ENCODE measurements around the gene MZB1. TPM values are rescaled to one million over a fixed set of nuclear protein-coding genes. Genes with fewer than 3 reads are reported as not detected.
A peak's percentile ranks its signal among the peaks of the same experiment; 100 is the strongest.

MZB1 gene
- 0.71 TPM for total RNA-seq

DNA sequence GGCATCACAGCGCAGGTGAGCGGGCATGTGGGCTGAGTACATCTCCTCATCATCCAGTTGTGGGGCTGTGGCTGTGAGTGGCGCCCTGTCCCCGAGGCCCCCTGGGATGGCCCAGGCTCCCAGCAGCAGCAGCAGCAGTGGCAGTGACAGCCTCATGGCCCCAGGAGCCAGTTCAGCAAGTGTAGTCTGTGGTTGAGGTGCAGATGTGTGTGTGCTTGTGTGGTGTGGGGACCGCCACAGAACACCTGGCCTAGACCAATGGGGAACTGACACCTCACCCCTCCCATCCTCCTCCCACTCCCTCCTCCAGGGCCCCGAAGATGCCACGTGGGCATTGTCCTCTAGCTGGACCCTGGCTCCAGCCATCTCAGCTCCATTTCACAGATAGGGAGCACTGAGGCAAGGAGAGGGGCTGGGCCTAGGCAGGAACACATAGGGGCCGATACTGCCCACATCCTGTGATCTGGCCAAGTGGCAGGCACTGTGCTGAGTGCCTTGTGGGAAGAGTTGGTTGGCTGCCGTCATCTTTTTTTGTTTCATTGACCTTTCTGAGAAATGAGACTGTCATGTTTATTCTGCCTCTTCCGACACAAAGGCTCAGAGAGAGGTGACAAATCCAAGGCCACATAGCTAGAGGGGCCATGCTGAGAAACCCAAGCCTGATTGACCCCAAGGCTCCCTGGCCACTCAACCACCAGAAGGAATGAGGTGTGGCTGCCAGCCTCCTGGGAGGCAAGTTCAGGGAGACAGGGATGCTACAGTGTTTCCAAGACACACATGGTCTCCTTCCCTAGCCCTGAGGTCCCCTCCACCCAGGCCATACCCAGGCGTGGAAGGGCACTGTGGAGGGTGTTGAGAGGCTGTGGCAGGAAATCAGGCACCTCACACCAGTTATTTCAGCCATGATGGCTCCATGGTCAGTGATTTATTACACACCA lies at the start of gene MZB1:
TSS of gene MZB1 (minus strand) at position 213 of the 938 bp plus-strand sequence. CDS start at position 156, 57 bp downstream.
- intact Hi-C loops (cut with DNase I) = no loop called here
- ATAC-seq = no peak
- DNase-seq (ENCODE audit: low spot score) = no peak

- intact Hi-C loops (cut with DNase I) = no loop called here
- peak; percentile 99 for ATAC-seq
- peak; percentile 96 for DNase-seq (ENCODE audit: low spot score)
These were observed 49.5 kb upstream of the MZB1 start, which contains the start of gene DNAJC18 for GRCh38 chr5:139439013-139439903. TSS of gene DNAJC18 (minus strand) at chr5:139439525. CDS start at chr5:139439445, 80 bp downstream.

- ATAC-seq (no peak), DNase-seq (ENCODE audit: low spot score) (no peak)
- intact Hi-C loops (cut with DNase I) = no loop called here
These were observed 48.9 kb upstream of the MZB1 start for GRCh38 chr5:139438707-139439012.

- DNase-seq (ENCODE audit: low spot score) = no peak
- intact Hi-C loops (cut with DNase I) = no loop called here
- no peak for ATAC-seq
These were observed 46.0 kb upstream of the MZB1 start for GRCh38 chr5:139435676-139436075.

- intact Hi-C loops (cut with DNase I) = no loop called here
- DNase-seq (ENCODE audit: low spot score) (no peak), ATAC-seq (no peak)
These were observed 42.0 kb upstream of the MZB1 start for GRCh38 chr5:139431706-139432105.

DNA sequence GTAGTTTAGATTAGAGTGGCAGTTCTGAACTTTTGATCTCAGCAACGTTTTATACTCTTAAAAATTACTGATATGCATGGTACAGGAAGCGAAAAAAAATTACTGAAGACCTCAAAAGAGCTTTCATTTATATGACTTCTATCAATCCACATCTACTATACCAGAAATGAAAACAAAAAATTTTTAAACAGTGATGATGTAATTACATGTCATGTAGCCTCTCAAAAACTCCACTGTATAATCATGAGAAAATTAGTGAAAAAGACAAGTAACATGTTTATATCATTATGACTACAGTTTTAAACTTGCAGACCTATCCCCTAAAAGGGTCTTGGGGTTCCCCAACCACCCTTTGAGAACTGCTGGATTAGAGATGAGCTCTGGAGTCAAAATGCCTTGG lies 40.3 kb upstream of the MZB1 start:
- intact Hi-C loops (cut with DNase I) = no loop called here
- DNase-seq (ENCODE audit: low spot score) (no peak), ATAC-seq (no peak)

- no peak for ATAC-seq
- no peak for DNase-seq (ENCODE audit: low spot score)
- intact Hi-C loops (cut with DNase I) = loop anchor here (10.0 kb wide), 1 partner anchor 88 kb away; no protein-coding TSS in a partner anchor
These were observed 36.6 kb upstream of the MZB1 start for GRCh38 chr5:139426203-139426885.

- no peak for DNase-seq (ENCODE audit: low spot score)
- intact Hi-C loops (cut with DNase I) = loop anchor here (10.0 kb wide), 1 partner anchor 89 kb away; no protein-coding TSS in a partner anchor
- ATAC-seq = no peak
These were observed 35.8 kb upstream of the MZB1 start for GRCh38 chr5:139425497-139425896.

GRCh38 chr5:139422307-139422893 lies 32.7 kb upstream of the MZB1 start:
- intact Hi-C loops (cut with DNase I) = loop anchor here (10.0 kb wide), 1 partner anchor 92 kb away; no protein-coding TSS in a partner anchor
- ATAC-seq (peak; percentile 85), DNase-seq (ENCODE audit: low spot score) (no peak)

DNA sequence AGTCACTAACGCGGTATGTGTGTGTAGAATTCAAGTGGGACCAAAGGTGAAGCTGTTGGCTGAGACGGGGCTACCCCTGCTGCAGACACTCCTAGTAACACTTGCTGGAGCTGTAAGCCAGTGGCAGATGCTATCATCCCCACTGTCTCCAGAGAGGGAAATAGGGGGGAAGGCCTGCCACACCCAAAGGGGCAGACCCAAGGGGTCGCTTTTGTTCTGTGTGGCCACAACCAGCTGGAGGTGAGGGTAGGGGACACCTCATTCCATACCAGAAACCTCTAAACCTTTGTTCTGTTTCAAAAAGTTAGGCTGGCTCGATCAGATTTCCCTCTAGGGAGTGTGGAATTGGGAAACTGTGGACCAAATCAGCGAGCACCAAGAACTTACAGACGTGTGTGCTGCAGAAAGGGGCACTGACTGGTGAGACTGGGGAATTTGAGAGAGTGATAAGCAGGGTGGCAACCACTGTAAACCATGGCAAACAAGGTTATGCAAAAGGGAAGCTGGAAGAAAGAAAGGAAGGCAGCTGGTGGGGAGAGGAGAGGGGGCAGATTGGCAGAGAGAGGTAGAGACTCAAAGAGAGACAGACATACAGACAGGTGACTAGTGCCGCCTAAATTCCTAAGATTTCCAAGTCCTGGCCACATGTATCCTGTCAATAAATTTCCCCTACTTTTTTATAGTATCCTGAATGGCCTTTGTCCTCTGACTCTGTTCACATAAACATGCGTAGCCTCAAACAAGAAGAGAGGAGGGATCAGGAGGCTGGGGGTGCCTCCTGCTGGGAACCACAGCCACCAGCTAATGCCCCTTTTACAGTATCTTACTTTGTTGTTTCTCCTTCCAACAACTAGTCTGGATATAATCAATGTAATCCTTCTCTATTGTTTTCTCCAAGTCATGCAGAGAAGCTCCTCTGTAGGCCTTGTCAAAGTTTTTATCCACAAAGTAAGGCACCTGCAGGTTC lies 29.8 kb upstream of the MZB1 start:
- intact Hi-C loops (cut with DNase I) = loop anchor here (10.0 kb wide), 1 partner anchor 95 kb away; no protein-coding TSS in a partner anchor
- no peak for DNase-seq (ENCODE audit: low spot score)
- ATAC-seq = no peak

DNA sequence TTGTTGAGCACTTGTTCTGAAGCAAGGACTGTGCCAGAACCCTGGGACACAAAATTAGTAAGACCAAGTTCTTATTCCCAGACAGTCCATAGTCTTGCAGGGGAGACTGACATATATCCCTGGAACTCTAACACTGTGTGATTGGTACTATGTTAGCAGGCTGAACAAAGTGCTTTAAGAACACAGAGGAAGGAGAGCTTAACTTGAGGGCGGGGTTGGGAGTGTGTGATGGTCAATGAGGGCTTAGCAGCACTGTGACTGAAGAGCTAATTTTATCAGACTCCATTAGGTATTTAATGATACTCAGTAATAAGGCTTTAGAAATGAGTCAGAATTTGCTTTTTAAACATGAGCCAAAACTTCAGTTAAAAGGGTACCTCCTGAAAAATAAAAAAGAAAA lies 29.1 kb upstream of the MZB1 start:
- ATAC-seq (no peak), DNase-seq (ENCODE audit: low spot score) (no peak)
- intact Hi-C loops (cut with DNase I) = no loop called here

DNA sequence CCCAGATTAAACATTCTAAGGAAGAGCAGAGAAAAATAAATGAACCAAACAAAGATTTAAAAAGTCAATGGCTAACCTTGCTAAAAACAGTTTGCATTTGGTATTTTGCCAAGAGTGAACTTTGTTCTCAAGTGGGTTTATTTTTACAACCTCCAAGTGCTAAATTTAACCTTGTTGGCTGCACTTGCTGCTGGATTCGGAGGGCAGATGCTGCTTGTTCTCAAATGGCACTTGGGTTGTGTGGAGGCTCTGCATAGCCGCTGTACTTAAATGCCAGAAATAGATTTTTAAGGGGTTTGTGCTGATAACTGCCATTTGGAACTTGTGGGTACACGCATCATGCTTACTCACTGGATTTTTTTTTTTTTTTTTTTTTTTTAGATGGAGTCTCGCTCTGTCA lies 27.5 kb upstream of the MZB1 start:
- intact Hi-C loops (cut with DNase I) = no loop called here
- no peak for DNase-seq (ENCODE audit: low spot score)
- ATAC-seq = peak; percentile 26

GRCh38 chr5:139416651-139417050 lies 26.9 kb upstream of the MZB1 start:
- intact Hi-C loops (cut with DNase I) = no loop called here
- DNase-seq (ENCODE audit: low spot score) = no peak
- ATAC-seq = no peak

GRCh38 chr5:139415869-139416268 lies 26.2 kb upstream of the MZB1 start:
- ATAC-seq (no peak), DNase-seq (ENCODE audit: low spot score) (no peak)
- intact Hi-C loops (cut with DNase I) = no loop called here

DNA sequence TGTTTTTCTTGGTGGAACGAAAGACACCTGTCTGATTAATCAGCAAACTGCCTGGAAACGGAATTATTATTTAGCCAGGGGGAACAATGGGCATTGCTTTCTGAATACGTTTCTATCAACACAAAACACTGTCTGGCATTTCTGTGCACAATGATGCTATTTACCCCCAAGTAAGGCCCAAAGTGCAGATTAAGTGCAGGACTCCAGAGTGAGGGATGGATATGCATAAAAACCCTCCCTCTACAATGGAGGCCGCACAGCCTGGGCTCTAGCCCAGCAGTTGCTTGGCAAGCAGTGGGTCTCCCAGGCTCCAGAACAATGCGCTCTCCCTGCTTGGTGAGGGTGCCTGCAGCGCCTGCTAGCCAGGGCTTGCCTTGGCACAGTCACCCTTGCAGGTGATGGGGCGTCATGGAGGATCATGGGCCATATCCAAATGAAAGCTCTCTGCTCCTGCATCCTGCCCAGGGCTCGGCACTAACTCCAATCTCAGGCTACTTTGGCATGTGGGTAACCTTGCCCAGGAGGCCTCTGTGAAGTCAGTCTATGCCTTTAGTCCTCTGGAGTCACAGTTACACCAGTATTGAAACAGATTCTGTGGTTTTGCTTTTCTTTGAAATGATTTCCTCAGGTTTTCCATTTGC lies 25.6 kb upstream of the MZB1 start:
- DNase-seq (ENCODE audit: low spot score) (no peak), ATAC-seq (peak; percentile 40)
- intact Hi-C loops (cut with DNase I) = no loop called here

DNA sequence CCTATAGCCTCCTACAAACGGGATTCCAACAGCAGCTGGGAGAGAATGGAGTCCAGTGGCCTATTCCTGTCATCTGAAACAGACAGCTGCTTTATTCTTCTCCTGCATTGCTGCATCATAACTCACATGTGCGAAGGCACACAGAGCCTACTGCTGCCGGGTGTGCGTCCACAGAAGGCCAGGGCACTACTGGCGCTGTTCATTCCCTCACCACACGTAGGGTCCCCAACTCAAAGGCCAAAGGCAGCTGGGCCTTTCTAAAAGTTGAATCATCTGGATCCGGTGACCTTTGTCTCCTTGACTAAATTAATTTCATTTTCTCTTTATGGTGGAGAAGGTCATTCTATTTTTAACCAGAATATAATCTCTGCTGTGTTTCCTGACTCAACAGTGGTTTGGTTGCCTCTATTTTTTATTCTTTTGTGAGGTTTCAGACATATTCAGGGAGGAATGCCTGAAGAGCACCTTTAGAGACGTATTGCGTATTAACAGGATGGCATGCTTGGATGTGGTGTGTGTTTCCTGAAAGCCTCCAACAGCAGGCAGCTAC lies 24.9 kb upstream of the MZB1 start:
- intact Hi-C loops (cut with DNase I) = no loop called here
- ATAC-seq = peak; percentile 46

DNA sequence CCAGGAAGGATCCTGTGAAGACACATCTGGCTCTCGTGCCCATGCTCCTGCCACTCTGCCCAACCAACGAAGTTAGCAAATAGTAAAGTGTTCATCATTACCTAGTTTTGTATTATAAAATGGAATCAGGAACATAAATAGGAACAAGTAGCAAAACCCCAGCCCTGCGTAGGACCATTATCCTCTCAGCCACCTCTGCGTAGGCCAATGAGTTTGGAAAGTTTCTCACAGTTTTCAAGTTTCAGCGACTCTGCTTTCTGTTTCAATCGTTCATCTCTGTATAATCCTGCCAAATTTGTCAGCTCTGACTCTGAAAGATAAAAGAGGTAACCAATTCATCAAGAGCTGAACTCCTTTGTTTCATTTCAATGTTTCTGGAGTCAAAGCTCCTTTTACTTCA lies 24.2 kb upstream of the MZB1 start:
- DNase-seq (ENCODE audit: low spot score) (no peak), ATAC-seq (no peak)
- intact Hi-C loops (cut with DNase I) = no loop called here

More for the DNA sequence above, 24.9 kb upstream of the MZB1 start:
- no peak for DNase-seq (ENCODE audit: low spot score)

All from sciatic nerve (tissue), 2 donors.